HEK293 (cell line): ENCODE results near the gene RAB11A.

ENCODE experiments used
- HOXA7 ChIP-seq: sonication (generic); formaldehyde crosslinking; IDR thresholded peaks from 2 replicates; pipeline ENCODE4 v1.8.1; 2022; ENCODE audit warnings: missing genetic modification reagents, borderline replicate concordance
- RBAK ChIP-seq: fragments of 450-650 bp; formaldehyde crosslinking; IDR thresholded peaks from 2 replicates; pipeline ENCODE4 v1.5.1; 2016; ENCODE audit warnings: missing biosample characterization, missing genetic modification characterization
- SETDB1 ChIP-seq: IDR thresholded peaks from one replicate; pipeline ENCODE4 v1.6.1; 2017; ENCODE audit warnings: mild to moderate bottlenecking, low read length, moderate library complexity, mixed read lengths; ENCODE audit not compliant: insufficient read length
- YY1 ChIP-seq: fragments of 450-650 bp; formaldehyde crosslinking; IDR thresholded peaks from 2 replicates; pipeline ENCODE4 v1.5.1; 2018; ENCODE audit warnings: missing biosample characterization, missing genetic modification characterization
- ZBTB1 ChIP-seq: fragments of 450-650 bp; formaldehyde crosslinking; IDR thresholded peaks from 2 replicates; pipeline ENCODE4 v1.5.1; 2016; ENCODE audit warnings: missing biosample characterization, missing genetic modification characterization
- ZBTB7A ChIP-seq: fragments of 450-650 bp; formaldehyde crosslinking; IDR thresholded peaks from 2 replicates; pipeline ENCODE4 v1.5.1; 2016; ENCODE audit warnings: low read depth, missing biosample characterization, missing genetic modification characterization
- ZNF114 ChIP-seq: fragments of 450-650 bp; formaldehyde crosslinking; IDR thresholded peaks from 2 replicates; pipeline ENCODE4 v1.5.0; 2017; ENCODE audit warnings: missing biosample characterization, missing genetic modification characterization
- ZNF274 ChIP-seq, 2 experiments: fragments of 200-500 bp in 1 of 2; fragments of 450-650 bp in 1 of 2; sonication (Bioruptor generic) in 1 of 2; formaldehyde crosslinking in 1 of 2; IDR thresholded peaks; 2 replicates each; pipeline versions ENCODE4 v1.5.1 to v1.6.1; 2014 to 2016; ENCODE audit warnings: borderline replicate concordance in 1 of 2, inconsistent platforms in 1 of 2, low read length in 1 of 2, missing biosample characterization in 1 of 2, missing genetic modification characterization in 1 of 2
- ZNF768 ChIP-seq: fragments of 450-650 bp; formaldehyde crosslinking; IDR thresholded peaks from 2 replicates; pipeline ENCODE4 v1.5.1; 2018; ENCODE audit warnings: missing biosample characterization, mild to moderate bottlenecking, missing genetic modification characterization
- ZNF777 ChIP-seq: fragments of 450-650 bp; formaldehyde crosslinking; IDR thresholded peaks from 2 replicates; pipeline ENCODE4 v1.5.1; 2017; ENCODE audit warnings: missing biosample characterization, missing genetic modification characterization, borderline replicate concordance
- TF ChIP-seq, protein P1 (sequence below): fragments of 450-650 bp; formaldehyde crosslinking; IDR thresholded peaks from 2 replicates; pipeline ENCODE4 v1.5.1; 2016; ENCODE audit warnings: missing biosample characterization, missing genetic modification characterization
- TF ChIP-seq, protein P2 (sequence below): fragments of 450-650 bp; formaldehyde crosslinking; IDR thresholded peaks from 2 replicates; pipeline ENCODE4 v1.5.1; 2017; ENCODE audit warnings: missing biosample characterization, missing genetic modification characterization
- TF ChIP-seq, protein P3 (sequence below): fragments of 450-650 bp; formaldehyde crosslinking; IDR thresholded peaks from 2 replicates; pipeline ENCODE4 v1.5.1; 2016; ENCODE audit warnings: missing biosample characterization, missing genetic modification characterization, low read depth
- TF ChIP-seq, protein P4 (sequence below): fragments of 450-650 bp; formaldehyde crosslinking; IDR thresholded peaks from 2 replicates; pipeline ENCODE4 v1.5.1; 2016; ENCODE audit warnings: missing biosample characterization, missing genetic modification characterization

DNA sequence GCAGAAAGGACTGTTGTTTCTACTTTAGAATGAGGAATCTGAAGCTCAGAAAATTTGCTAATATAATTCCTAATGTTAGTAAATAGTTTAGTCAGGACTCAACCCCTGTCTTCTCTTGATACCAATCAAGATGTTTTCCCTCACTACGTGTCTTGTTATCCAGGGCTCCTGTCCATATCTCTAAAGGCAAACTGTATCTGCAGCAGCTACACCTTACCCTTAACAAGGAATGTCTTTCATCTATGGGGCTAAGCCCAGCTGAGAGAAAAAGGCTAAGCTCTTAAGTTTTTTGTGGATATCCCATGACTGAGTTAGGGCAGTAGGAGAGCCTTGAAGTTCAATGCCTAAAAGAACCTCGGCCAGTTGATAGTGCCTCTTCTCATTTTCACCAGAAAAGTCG lies 32.5 kb downstream of the RAB11A start:
- TF ChIP-seq HOXA7 (no peak), ZBTB1 (tag by site-specific recombination) (no peak), ZBTB7A (tag by site-specific recombination) (no peak), SETDB1 (no peak), RBAK (tag by site-specific recombination) (no peak), ZNF114 (no peak), ZNF274 (IDR thresholded peaks at IDR 0.05; ENCODE audit: low read length) (no peak), ZNF274 (tag by site-specific recombination; IDR thresholded peaks at IDR 0.05; ENCODE audit: borderline replicate concordance) (no peak), YY1 (no peak), ZNF777 (tag by site-specific recombination) (no peak), ZNF768 (tag by site-specific recombination) (no peak)
- TF ChIP-seq, protein P1, sequence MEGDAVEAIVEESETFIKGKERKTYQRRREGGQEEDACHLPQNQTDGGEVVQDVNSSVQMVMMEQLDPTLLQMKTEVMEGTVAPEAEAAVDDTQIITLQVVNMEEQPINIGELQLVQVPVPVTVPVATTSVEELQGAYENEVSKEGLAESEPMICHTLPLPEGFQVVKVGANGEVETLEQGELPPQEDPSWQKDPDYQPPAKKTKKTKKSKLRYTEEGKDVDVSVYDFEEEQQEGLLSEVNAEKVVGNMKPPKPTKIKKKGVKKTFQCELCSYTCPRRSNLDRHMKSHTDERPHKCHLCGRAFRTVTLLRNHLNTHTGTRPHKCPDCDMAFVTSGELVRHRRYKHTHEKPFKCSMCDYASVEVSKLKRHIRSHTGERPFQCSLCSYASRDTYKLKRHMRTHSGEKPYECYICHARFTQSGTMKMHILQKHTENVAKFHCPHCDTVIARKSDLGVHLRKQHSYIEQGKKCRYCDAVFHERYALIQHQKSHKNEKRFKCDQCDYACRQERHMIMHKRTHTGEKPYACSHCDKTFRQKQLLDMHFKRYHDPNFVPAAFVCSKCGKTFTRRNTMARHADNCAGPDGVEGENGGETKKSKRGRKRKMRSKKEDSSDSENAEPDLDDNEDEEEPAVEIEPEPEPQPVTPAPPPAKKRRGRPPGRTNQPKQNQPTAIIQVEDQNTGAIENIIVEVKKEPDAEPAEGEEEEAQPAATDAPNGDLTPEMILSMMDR (tag by site-specific recombination) = no peak
- TF ChIP-seq, protein P2, sequence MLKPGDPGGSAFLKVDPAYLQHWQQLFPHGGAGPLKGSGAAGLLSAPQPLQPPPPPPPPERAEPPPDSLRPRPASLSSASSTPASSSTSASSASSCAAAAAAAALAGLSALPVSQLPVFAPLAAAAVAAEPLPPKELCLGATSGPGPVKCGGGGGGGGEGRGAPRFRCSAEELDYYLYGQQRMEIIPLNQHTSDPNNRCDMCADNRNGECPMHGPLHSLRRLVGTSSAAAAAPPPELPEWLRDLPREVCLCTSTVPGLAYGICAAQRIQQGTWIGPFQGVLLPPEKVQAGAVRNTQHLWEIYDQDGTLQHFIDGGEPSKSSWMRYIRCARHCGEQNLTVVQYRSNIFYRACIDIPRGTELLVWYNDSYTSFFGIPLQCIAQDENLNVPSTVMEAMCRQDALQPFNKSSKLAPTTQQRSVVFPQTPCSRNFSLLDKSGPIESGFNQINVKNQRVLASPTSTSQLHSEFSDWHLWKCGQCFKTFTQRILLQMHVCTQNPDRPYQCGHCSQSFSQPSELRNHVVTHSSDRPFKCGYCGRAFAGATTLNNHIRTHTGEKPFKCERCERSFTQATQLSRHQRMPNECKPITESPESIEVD = no peak
- TF ChIP-seq, protein P3, sequence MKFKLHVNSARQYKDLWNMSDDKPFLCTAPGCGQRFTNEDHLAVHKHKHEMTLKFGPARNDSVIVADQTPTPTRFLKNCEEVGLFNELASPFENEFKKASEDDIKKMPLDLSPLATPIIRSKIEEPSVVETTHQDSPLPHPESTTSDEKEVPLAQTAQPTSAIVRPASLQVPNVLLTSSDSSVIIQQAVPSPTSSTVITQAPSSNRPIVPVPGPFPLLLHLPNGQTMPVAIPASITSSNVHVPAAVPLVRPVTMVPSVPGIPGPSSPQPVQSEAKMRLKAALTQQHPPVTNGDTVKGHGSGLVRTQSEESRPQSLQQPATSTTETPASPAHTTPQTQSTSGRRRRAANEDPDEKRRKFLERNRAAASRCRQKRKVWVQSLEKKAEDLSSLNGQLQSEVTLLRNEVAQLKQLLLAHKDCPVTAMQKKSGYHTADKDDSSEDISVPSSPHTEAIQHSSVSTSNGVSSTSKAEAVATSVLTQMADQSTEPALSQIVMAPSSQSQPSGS (tag by site-specific recombination) = no peak
- TF ChIP-seq, protein P4, sequence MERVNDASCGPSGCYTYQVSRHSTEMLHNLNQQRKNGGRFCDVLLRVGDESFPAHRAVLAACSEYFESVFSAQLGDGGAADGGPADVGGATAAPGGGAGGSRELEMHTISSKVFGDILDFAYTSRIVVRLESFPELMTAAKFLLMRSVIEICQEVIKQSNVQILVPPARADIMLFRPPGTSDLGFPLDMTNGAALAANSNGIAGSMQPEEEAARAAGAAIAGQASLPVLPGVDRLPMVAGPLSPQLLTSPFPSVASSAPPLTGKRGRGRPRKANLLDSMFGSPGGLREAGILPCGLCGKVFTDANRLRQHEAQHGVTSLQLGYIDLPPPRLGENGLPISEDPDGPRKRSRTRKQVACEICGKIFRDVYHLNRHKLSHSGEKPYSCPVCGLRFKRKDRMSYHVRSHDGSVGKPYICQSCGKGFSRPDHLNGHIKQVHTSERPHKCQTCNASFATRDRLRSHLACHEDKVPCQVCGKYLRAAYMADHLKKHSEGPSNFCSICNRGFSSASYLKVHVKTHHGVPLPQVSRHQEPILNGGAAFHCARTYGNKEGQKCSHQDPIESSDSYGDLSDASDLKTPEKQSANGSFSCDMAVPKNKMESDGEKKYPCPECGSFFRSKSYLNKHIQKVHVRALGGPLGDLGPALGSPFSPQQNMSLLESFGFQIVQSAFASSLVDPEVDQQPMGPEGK (tag by site-specific recombination) = no peak
